ENCODE measurements around the gene ANKRD66. TPM values are rescaled to one million over a fixed set of nuclear protein-coding genes. Genes with fewer than 3 reads are reported as not detected.
"Not testable (repeated sequence)": the region's sequence is repeated elsewhere in the genome, so short reads cannot be mapped to it uniquely, and the experiment has no call there.

ANKRD66 gene
- total and polyA plus RNA-seq, 3 donors from 2014 or later, result 0.83 TPM; not detected in 2

GRCh38 chr6:46741910-46742309 lies 4.8 kb upstream of the ANKRD66 start:
- Histone ChIP-seq H3K4me1 (no peaks in the 10 kb centered on the region), H3K4me3 (no peak overlapping the region), H3K27ac (no peak overlapping the region), H3K36me3 (ENCODE audit: low read depth, missing control alignments) (no peaks in the 10 kb centered on the region), H3K27me3 (no peaks in the 10 kb centered on the region), H3K9me3 (no peaks in the 10 kb centered on the region)
- 94 to 97% methylated on average over 4 of the region's 4 CpGs for whole genome bisulfite sequencing, 2 donors
- TF ChIP-seq CTCF (IDR thresholded peaks at IDR 0.05), result no peak
- DNase-seq, result no peak
- intact Hi-C loops (cut with DNase I; ENCODE audit: low total_unique reads), result no loop called here

GRCh38 chr6:46743425-46744158 lies 3.1 kb upstream of the ANKRD66 start:
- H3K4me3 ChIP-seq, result no peak overlapping the region
- intact Hi-C loops (cut with DNase I; ENCODE audit: low total_unique reads), result no loop called here
- no peak for DNase-seq
- H3K4me1 ChIP-seq, result no peaks in the 10 kb centered on the region
- H3K27ac ChIP-seq, result no peak overlapping the region
- 90 to 92% methylated on average over 1 of the region's 1 CpG for WGBS, 2 donors
- H3K9me3 ChIP-seq, result no peaks in the 10 kb centered on the region
- H3K36me3 ChIP-seq (ENCODE audit: low read depth, missing control alignments), result no peaks in the 10 kb centered on the region
- TF ChIP-seq POLR2A (IDR thresholded peaks at IDR 0.05) (no peak), CTCF (IDR thresholded peaks at IDR 0.05) (no peak)
- H3K27me3 ChIP-seq, result no peaks in the 10 kb centered on the region

GRCh38 chr6:46744159-46744725 lies 2.5 kb upstream of the ANKRD66 start:
- H3K27me3 ChIP-seq; DNase-seq; H3K9me3 ChIP-seq; H3K27ac ChIP-seq; intact Hi-C loops (cut with DNase I; ENCODE audit: low total_unique reads); H3K4me1 ChIP-seq; H3K36me3 ChIP-seq (ENCODE audit: low read depth, missing control alignments); H3K4me3 ChIP-seq: not testable (repeated sequence)
- WGBS, 2 donors, result 90 to 92% methylated on average over 3 of the region's 3 CpGs

- H3K27ac ChIP-seq, result no peak overlapping the region
- intact Hi-C loops (cut with DNase I; ENCODE audit: low total_unique reads), result no loop called here
- no peaks in the 10 kb centered on the region for H3K27me3 ChIP-seq
- H3K4me3 ChIP-seq, result no peak overlapping the region
- H3K4me1 ChIP-seq, result no peaks in the 10 kb centered on the region
- H3K36me3 ChIP-seq (ENCODE audit: low read depth, missing control alignments), result no peaks in the 10 kb centered on the region
- 74 to 82% methylated on average over 2 of the region's 2 CpGs for WGBS, 2 donors
- TF ChIP-seq POLR2A (IDR thresholded peaks at IDR 0.05) (no peak), CTCF (IDR thresholded peaks at IDR 0.05) (no peak)
- H3K9me3 ChIP-seq, result no peaks in the 10 kb centered on the region
- DNase-seq, result no peak
Measured at GRCh38 chr6:46745973-46746372, 760 bp upstream of the ANKRD66 start.

GRCh38 chr6:46748940-46749503 lies 2.3 kb downstream of the ANKRD66 start:
- H3K9me3 ChIP-seq, result no peaks in the 10 kb centered on the region
- 86 to 91% methylated on average over 2 to 5 of the region's 5 CpGs for WGBS, 2 donors
- no peak overlapping the region for H3K4me3 ChIP-seq
- no peak for DNase-seq
- H3K27ac ChIP-seq, result no peak overlapping the region
- H3K36me3 ChIP-seq (ENCODE audit: low read depth, missing control alignments), result no peaks in the 10 kb centered on the region
- no peaks in the 10 kb centered on the region for H3K4me1 ChIP-seq
- intact Hi-C loops (cut with DNase I; ENCODE audit: low total_unique reads), result no loop called here
- no peaks in the 10 kb centered on the region for H3K27me3 ChIP-seq
- TF ChIP-seq CTCF (IDR thresholded peaks at IDR 0.05) (no peak), POLR2A (IDR thresholded peaks at IDR 0.05) (no peak)

All from testis (tissue), 3 donors.